OCI-LY1 (cell line): Measurements from ENCODE around the gene OR8D4.
"Not testable (repeated sequence)": the region's sequence is repeated elsewhere in the genome, so short reads cannot be mapped to it uniquely, and the experiment has no call there.

ENCODE experiments used
- H2AFZ ChIP-seq: fragments of 200-600 bp; sonication (generic), shearing (Covaris generic); 2 replicates; pipeline ENCODE4 v1.6.0; 2014; ENCODE audit warnings: antibody characterized with exemption, mild to moderate bottlenecking, low read length
- H3F3A ChIP-seq: fragments of 200-600 bp; sonication (generic), shearing (Covaris generic); 2 replicates; pipeline ENCODE4 v1.6.0; 2014; ENCODE audit warnings: mild to moderate bottlenecking, antibody characterized with exemption, low read length, moderate library complexity; ENCODE audit not compliant: insufficient read depth
- H3K27ac ChIP-seq: fragments of 200-600 bp; sonication (generic); 2 replicates; pipeline ENCODE4 v1.5.1; 2014; ENCODE audit warnings: low read length, mixed run types, mild to moderate bottlenecking, low read depth; ENCODE audit not compliant: poor library complexity, severe bottlenecking
- H3K27me3 ChIP-seq: fragments of 200-600 bp; sonication (generic); 2 replicates; pipeline ENCODE4 v1.6.0; 2014; ENCODE audit warnings: antibody characterized with exemption, mild to moderate bottlenecking, low read length, moderate library complexity; ENCODE audit not compliant: insufficient read depth
- H3K36me3 ChIP-seq: fragments of 200-600 bp; sonication (generic); 2 replicates; pipeline ENCODE4 v1.6.1; 2014; ENCODE audit warnings: mild to moderate bottlenecking, antibody characterized with exemption, low read length, moderate library complexity, mixed read lengths; ENCODE audit not compliant: insufficient read depth
- H3K4me1 ChIP-seq: fragments of 200-600 bp; sonication (generic); 2 replicates; pipeline ENCODE4 v1.5.1; 2014; ENCODE audit warnings: mild to moderate bottlenecking, low read length, moderate library complexity; ENCODE audit not compliant: insufficient read depth, severe bottlenecking
- H3K4me2 ChIP-seq: fragments of 200-600 bp; sonication (generic), shearing (Covaris generic); 2 replicates; pipeline ENCODE4 v1.6.1; 2014; ENCODE audit warnings: low read length
- H3K4me3 ChIP-seq: fragments of 200-600 bp; sonication (generic); 2 replicates; pipeline ENCODE4 v1.5.1; 2014; ENCODE audit warnings: low read length, low read depth, mild to moderate bottlenecking, mixed read lengths; ENCODE audit not compliant: poor library complexity, severe bottlenecking
- H3K79me2 ChIP-seq: fragments of 200-600 bp; shearing (Covaris generic); 2 replicates; pipeline ENCODE4 v1.6.1; 2016; ENCODE audit warnings: mixed run types, low read length, mixed read lengths; ENCODE audit not compliant: insufficient read depth
- H3K9ac ChIP-seq: fragments of 200-600 bp; sonication (generic), shearing (Covaris generic); 2 replicates; pipeline ENCODE4 v1.6.1; 2014; ENCODE audit warnings: mild to moderate bottlenecking, low read length, mixed read lengths
- H3K9me2 ChIP-seq: fragments of 200-600 bp; sonication (generic), shearing (Covaris generic); 2 replicates; pipeline ENCODE4 v1.6.1; 2014; ENCODE audit warnings: low read depth, mild to moderate bottlenecking, low read length, mixed read lengths
- H3K9me3 ChIP-seq: fragments of 200-600 bp; shearing (Covaris generic); 2 replicates; pipeline ENCODE4 v1.6.1; 2014; ENCODE audit warnings: low read length, mixed read lengths
- H4K20me1 ChIP-seq: fragments of 200-600 bp; sonication (generic), shearing (Covaris generic); 2 replicates; pipeline ENCODE4 v1.6.0; 2016; ENCODE audit warnings: mild to moderate bottlenecking, low read length; ENCODE audit not compliant: insufficient read depth
- EZH2 ChIP-seq: fragments of 200-600 bp; sonication (generic), shearing (Covaris generic); IDR thresholded peaks from 2 replicates; pipeline ENCODE4 v1.8.0; 2017; ENCODE audit warnings: borderline replicate concordance, mixed run types, mild to moderate bottlenecking, antibody characterized with exemption, low read length, moderate library complexity, mixed read lengths
- TF ChIP-seq, protein P1 (sequence below): fragments of 200-600 bp; sonication (generic), shearing (Covaris generic); IDR thresholded peaks from 2 replicates; pipeline ENCODE4 v1.5.1; 2017; ENCODE audit warnings: mild to moderate bottlenecking, antibody characterized with exemption, low read length, moderate library complexity, mixed read lengths

The OR8D4 gene

DNA sequence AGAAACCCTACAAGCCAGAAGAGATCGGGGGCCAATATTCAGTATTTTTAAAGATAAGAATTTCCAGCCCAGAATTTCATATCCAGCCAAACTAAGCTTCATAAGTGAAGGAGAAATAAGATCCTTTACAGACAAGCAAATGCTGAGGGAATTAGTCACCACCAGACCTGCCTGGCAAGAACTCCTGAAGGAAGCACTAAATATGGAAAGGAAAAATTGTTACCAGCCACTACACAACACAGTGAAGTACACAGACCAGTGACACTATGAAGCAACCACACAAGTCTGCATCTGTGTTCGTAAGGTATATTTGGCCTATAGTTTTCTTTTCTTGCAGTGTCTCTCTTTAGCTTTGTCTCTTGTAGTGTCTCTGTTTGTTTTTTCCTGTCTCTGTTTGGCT, 45.5 kb upstream of the OR8D4 start:
- H3K27ac ChIP-seq = no peak overlapping the region
- no peak for TF ChIP-seq EZH2
- TF ChIP-seq, protein P1, sequence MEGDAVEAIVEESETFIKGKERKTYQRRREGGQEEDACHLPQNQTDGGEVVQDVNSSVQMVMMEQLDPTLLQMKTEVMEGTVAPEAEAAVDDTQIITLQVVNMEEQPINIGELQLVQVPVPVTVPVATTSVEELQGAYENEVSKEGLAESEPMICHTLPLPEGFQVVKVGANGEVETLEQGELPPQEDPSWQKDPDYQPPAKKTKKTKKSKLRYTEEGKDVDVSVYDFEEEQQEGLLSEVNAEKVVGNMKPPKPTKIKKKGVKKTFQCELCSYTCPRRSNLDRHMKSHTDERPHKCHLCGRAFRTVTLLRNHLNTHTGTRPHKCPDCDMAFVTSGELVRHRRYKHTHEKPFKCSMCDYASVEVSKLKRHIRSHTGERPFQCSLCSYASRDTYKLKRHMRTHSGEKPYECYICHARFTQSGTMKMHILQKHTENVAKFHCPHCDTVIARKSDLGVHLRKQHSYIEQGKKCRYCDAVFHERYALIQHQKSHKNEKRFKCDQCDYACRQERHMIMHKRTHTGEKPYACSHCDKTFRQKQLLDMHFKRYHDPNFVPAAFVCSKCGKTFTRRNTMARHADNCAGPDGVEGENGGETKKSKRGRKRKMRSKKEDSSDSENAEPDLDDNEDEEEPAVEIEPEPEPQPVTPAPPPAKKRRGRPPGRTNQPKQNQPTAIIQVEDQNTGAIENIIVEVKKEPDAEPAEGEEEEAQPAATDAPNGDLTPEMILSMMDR = no peak
- H3K27me3 ChIP-seq = no peaks in the 10 kb centered on the region
- no peak overlapping the region for H3K4me2 ChIP-seq
- no peak overlapping the region for H2AFZ ChIP-seq
- H3K9me2 ChIP-seq = no peaks in the 10 kb centered on the region
- no peaks in the 10 kb centered on the region for H3K9me3 ChIP-seq
- H4K20me1 ChIP-seq = no peaks in the 10 kb centered on the region
- H3K9ac ChIP-seq = no peak overlapping the region
- no peak overlapping the region for H3K4me3 ChIP-seq
- no peaks in the 10 kb centered on the region for H3K79me2 ChIP-seq
- H3K36me3 ChIP-seq = no peaks in the 10 kb centered on the region
- no peaks in the 10 kb centered on the region for H3F3A ChIP-seq
- no peaks in the 10 kb centered on the region for H3K4me1 ChIP-seq

DNA sequence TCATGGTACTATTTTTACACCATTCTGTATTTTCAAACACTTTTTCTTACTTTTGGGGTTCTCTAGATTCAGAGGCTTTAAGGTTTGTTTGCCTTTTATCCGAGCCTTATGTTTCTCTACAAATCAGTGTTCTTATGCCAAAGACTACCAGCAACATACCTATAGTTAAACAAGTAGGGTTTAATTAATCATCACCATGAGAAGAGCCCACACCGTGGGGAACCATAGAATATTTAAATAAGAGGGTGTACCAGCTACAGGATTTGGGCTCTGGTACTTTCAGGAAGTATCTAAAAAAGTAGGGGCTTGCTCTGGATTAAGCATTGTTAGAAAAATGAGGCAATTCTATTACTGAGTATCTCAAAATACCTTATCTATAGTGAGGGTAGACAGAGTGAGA, 42.2 kb upstream of the OR8D4 start:
- no peaks in the 10 kb centered on the region for H4K20me1 ChIP-seq
- no peak overlapping the region for H3K4me2 ChIP-seq
- H3K27ac ChIP-seq = no peak overlapping the region
- no peak overlapping the region for H2AFZ ChIP-seq
- no peaks in the 10 kb centered on the region for H3K79me2 ChIP-seq
- H3K36me3 ChIP-seq = no peaks in the 10 kb centered on the region
- no peaks in the 10 kb centered on the region for H3K27me3 ChIP-seq
- H3K9me3 ChIP-seq = no peaks in the 10 kb centered on the region
- H3K4me1 ChIP-seq = no peaks in the 10 kb centered on the region
- no peak overlapping the region for H3K9ac ChIP-seq
- no peaks in the 10 kb centered on the region for H3K9me2 ChIP-seq
- TF ChIP-seq, protein P1 = no peak
- TF ChIP-seq EZH2 = no peak
- H3K4me3 ChIP-seq = no peak overlapping the region
- no peaks in the 10 kb centered on the region for H3F3A ChIP-seq

DNA sequence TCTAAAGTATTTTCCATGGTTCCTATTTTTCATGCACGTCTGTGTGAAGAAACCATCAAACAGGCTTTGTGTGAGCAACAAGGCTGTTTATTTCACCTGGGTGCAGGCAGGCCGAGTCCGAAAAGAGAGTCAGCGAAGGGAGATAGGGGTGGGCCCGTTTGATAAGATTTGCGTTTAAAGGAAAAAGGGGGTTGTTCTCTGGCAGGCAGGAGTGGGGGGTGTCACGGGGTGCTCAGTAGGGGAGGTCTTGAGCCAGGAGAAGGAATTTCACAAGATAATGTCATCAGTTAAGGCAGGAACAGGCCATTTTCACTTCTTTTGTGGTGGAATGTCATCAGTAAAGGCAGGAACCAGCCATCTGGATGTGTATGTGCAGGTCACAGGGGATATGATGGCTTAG, 36.7 kb upstream of the OR8D4 start:
- H3K9me3 ChIP-seq, H3F3A ChIP-seq, H3K4me3 ChIP-seq, H3K9me2 ChIP-seq, H3K36me3 ChIP-seq, H3K4me1 ChIP-seq, H3K9ac ChIP-seq, H2AFZ ChIP-seq, H3K4me2 ChIP-seq, H3K27me3 ChIP-seq, H4K20me1 ChIP-seq, H3K79me2 ChIP-seq, H3K27ac ChIP-seq: not testable (repeated sequence)

DNA sequence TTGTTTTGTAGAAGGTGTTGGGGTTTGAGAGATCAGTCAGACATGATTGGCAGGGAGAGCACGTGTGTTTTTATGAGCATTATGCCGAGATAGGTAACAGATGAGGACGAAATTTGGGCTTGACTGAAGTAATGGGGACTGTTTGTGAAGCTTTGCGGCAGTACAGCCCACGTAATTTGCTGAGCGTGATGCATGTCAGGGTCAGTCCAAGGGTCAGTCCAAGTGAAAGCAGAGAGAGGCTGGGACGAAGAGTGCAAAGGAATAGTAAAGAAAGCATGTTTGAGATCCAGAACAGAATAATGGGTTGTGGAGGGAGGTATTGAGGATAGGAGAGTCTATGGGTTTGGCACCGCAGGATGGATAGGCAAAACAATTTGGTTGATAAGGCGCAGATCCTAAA, 34.2 kb upstream of the OR8D4 start:
- H3K79me2 ChIP-seq, H3K27me3 ChIP-seq, H3K9ac ChIP-seq, H3K4me2 ChIP-seq, H3F3A ChIP-seq, H3K4me1 ChIP-seq, H3K4me3 ChIP-seq, H3K27ac ChIP-seq, H2AFZ ChIP-seq, H3K9me3 ChIP-seq, H3K36me3 ChIP-seq, H4K20me1 ChIP-seq, H3K9me2 ChIP-seq: not testable (repeated sequence)
